Upper lobe of left lung (tissue), 4 donors: ENCODE measurements around the gene PECR.

Experiments
- CTCF ChIP-seq, 6 experiments: fragments of 450-650 bp in 4 of 6; fragments of 200-600 bp in 2 of 6; sonication (generic) in 2 of 6; IDR thresholded peaks; one replicate each; pipeline ENCODE4 v1.5.1; 2016 to 2019; ENCODE audit warnings: antibody characterized with exemption in 6 of 6
- POLR2A ChIP-seq, 4 donors: fragments of 450-650 bp; IDR thresholded peaks; one replicate each; pipeline ENCODE4 v1.5.1; 2016 to 2017; ENCODE audit warnings: antibody characterized with exemption in 4 of 4, mild to moderate bottlenecking in 2 of 4
- POLR2AphosphoS5 ChIP-seq, 2 donors: sonication (generic); formaldehyde crosslinking; IDR thresholded peaks; one replicate each; pipeline ENCODE4 v1.5.1; 2017; ENCODE audit warnings: antibody characterized with exemption in 2 of 2

- TF ChIP-seq CTCF (IDR thresholded peaks at IDR 0.05): no peak
- no peak for TF ChIP-seq POLR2AphosphoS5 (IDR thresholded peaks at IDR 0.05)
- TF ChIP-seq POLR2A (IDR thresholded peaks at IDR 0.05): no peak
Measured at GRCh38 chr2:216041438-216041837, 40.2 kb downstream of the PECR start.
